ENCODE results near the gene PHF13. TPM values are rescaled to one million over a fixed set of nuclear protein-coding genes. Genes with fewer than 3 reads are reported as not detected.

PHF13 gene
- total and polyA plus RNA-seq, 9 of the 15 experiments (the other 6 are each of a cell fraction or from before 2014, with no cell fraction given) = 1.8 to 36.1 (median 11.7) TPM

DNA sequence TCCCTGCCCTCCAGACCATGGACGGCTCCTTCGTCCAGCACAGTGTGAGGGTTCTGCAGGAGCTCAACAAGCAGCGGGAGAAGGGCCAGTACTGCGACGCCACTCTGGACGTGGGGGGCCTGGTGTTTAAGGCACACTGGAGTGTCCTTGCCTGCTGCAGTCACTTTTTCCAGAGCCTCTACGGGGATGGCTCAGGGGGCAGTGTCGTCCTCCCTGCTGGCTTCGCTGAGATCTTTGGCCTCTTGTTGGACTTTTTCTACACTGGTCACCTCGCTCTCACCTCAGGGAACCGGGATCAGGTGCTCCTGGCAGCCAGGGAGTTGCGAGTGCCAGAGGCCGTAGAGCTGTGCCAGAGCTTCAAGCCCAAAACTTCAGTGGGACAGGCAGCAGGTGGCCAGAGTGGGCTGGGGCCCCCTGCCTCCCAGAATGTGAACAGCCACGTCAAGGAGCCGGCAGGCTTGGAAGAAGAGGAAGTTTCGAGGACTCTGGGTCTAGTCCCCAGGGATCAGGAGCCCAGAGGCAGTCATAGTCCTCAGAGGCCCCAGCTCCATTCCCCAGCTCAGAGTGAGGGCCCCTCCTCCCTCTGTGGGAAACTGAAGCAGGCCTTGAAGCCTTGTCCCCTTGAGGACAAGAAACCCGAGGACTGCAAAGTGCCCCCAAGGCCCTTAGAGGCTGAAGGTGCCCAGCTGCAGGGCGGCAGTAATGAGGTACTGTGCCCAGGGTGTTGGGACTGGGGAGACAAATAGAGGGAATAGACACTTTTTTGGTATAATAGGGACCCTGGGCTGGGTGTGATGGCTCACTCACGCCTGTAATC, 32.7 kb upstream of the PHF13 start (continued):
- TF ChIP-seq ELK3 (CRISPR knock-in tag; IDR thresholded peaks at IDR 0.05) (no peak), ETV6 (IDR thresholded peaks at IDR 0.05; ENCODE audit: borderline replicate concordance in 1 of 2, low read depth in 2 of 2, low read length in 1 of 2) (no peak), ETV6 (CRISPR knock-in tag; IDR thresholded peaks at IDR 0.05; ENCODE audit: borderline replicate concordance) (no peak), STAT5A (IDR thresholded peaks at IDR 0.05; ENCODE audit: borderline replicate concordance, low read length) (no peak), ZSCAN32 (CRISPR knock-in tag; IDR thresholded peaks at IDR 0.05) (no peak), NR2F6 (CRISPR knock-in tag; IDR thresholded peaks at IDR 0.05) (no peak), CTBP1 (IDR thresholded peaks at IDR 0.05; ENCODE audit: borderline replicate concordance) (no peak), TAF1 (IDR thresholded peaks at IDR 0.05; ENCODE audit: control insufficient read depth, extremely low read depth, insufficient read depth, low read length, severe bottlenecking) (no peak), ZBTB17 (CRISPR knock-in tag; IDR thresholded peaks at IDR 0.05) (no peak), E2F3 (CRISPR knock-in tag; IDR thresholded peaks at IDR 0.05) (no peak), KAT7 (CRISPR knock-in tag; IDR thresholded peaks at IDR 0.05; ENCODE audit: borderline replicate concordance) (no peak), BRF1 (IDR thresholded peaks at IDR 0.05; ENCODE audit: borderline replicate concordance, extremely low read depth, insufficient read length) (no peak), ZFX (CRISPR knock-in tag; IDR thresholded peaks at IDR 0.05) (0 out of 2 replicates have a peak, but pooled peaks have one; percentile 10), MLX (CRISPR knock-in tag; conservative IDR thresholded peaks at IDR 0.05) (0 out of 4 replicates have a peak, but pooled peaks of 1 of the 2 experiments have one; percentile 27), TRIM24 (IDR thresholded peaks at IDR 0.05) (no peak)
- TF ChIP-seq, protein P1, sequence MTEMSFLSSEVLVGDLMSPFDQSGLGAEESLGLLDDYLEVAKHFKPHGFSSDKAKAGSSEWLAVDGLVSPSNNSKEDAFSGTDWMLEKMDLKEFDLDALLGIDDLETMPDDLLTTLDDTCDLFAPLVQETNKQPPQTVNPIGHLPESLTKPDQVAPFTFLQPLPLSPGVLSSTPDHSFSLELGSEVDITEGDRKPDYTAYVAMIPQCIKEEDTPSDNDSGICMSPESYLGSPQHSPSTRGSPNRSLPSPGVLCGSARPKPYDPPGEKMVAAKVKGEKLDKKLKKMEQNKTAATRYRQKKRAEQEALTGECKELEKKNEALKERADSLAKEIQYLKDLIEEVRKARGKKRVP (CRISPR knock-in tag; IDR thresholded peaks at IDR 0.05) = no peak
- TF ChIP-seq, protein P2, sequence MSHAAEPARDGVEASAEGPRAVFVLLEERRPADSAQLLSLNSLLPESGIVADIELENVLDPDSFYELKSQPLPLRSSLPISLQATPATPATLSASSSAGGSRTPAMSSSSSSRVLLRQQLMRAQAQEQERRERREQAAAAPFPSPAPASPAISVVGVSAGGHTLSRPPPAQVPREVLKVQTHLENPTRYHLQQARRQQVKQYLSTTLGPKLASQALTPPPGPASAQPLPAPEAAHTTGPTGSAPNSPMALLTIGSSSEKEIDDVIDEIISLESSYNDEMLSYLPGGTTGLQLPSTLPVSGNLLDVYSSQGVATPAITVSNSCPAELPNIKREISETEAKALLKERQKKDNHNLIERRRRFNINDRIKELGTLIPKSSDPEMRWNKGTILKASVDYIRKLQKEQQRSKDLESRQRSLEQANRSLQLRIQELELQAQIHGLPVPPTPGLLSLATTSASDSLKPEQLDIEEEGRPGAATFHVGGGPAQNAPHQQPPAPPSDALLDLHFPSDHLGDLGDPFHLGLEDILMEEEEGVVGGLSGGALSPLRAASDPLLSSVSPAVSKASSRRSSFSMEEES (CRISPR knock-in tag; IDR thresholded peaks at IDR 0.05) = no peak
- TF ChIP-seq, protein P3, sequence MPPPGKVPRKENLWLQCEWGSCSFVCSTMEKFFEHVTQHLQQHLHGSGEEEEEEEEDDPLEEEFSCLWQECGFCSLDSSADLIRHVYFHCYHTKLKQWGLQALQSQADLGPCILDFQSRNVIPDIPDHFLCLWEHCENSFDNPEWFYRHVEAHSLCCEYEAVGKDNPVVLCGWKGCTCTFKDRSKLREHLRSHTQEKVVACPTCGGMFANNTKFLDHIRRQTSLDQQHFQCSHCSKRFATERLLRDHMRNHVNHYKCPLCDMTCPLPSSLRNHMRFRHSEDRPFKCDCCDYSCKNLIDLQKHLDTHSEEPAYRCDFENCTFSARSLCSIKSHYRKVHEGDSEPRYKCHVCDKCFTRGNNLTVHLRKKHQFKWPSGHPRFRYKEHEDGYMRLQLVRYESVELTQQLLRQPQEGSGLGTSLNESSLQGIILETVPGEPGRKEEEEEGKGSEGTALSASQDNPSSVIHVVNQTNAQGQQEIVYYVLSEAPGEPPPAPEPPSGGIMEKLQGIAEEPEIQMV (tag; conservative IDR thresholded peaks at IDR 0.05; ENCODE audit: low read depth) = no peak
- TF ChIP-seq, protein P4, sequence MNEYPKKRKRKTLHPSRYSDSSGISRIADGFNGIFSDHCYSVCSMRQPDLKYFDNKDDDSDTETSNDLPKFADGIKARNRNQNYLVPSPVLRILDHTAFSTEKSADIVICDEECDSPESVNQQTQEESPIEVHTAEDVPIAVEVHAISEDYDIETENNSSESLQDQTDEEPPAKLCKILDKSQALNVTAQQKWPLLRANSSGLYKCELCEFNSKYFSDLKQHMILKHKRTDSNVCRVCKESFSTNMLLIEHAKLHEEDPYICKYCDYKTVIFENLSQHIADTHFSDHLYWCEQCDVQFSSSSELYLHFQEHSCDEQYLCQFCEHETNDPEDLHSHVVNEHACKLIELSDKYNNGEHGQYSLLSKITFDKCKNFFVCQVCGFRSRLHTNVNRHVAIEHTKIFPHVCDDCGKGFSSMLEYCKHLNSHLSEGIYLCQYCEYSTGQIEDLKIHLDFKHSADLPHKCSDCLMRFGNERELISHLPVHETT (CRISPR knock-in tag; conservative IDR thresholded peaks at IDR 0.05 in 1 of 2, IDR thresholded peaks at IDR 0.05 in 1 of 2) = no peak

Data from K562 (cell line).